IPS DF 19.7 (cell line): ENCODE results near the gene ALDOA.

Experiments
- DNase-seq: peaks from one replicate; pipeline ENCODE4 v3.0.0-alpha.2; 2013; ENCODE audit warnings: low read depth, low spot score

Gene ALDOA

DNA sequence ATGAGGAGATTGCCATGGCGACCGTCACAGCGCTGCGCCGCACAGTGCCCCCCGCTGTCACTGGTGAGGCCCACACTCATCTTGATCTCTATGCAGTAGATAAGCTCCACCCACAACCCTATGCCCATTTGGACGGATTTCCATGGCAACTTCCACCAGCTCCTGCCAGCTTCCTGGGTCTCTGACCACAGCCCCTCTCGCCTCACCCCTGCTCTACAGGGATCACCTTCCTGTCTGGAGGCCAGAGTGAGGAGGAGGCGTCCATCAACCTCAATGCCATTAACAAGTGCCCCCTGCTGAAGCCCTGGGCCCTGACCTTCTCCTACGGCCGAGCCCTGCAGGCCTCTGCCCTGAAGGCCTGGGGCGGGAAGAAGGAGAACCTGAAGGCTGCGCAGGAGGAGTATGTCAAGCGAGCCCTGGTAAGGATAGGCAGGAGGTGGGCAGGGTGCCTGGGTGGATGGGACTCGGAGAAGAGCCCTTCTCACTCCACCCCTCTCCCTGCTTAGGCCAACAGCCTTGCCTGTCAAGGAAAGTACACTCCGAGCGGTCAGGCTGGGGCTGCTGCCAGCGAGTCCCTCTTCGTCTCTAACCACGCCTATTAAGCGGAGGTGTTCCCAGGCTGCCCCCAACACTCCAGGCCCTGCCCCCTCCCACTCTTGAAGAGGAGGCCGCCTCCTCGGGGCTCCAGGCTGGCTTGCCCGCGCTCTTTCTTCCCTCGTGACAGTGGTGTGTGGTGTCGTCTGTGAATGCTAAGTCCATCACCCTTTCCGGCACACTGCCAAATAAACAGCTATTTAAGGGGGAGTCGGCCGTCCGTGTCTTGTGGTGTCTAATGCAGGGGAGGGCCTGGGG lies 4.3 kb downstream of the ALDOA start:
- DNase-seq: no peak

DNA sequence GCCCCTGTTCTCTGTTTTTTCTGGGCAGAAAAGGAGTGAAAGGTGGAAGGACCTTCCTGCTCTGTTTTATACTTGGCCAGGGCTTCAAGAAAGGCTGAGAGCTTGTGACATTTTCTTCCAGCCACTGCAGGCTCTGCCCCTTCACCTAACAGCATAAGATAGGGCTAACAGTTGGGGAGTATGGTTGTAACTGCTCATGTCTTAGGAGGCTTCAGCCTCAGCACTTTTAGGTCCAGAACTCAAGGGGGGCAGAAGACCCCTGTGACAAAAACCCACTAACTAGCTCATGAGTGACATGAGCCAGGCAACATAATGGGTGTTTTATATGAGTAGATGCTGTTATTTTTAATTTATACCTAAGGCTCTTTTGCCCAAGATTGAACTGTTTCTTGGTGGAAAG lies 4.9 kb downstream of the ALDOA start:
- DNase-seq: no peak

DNA sequence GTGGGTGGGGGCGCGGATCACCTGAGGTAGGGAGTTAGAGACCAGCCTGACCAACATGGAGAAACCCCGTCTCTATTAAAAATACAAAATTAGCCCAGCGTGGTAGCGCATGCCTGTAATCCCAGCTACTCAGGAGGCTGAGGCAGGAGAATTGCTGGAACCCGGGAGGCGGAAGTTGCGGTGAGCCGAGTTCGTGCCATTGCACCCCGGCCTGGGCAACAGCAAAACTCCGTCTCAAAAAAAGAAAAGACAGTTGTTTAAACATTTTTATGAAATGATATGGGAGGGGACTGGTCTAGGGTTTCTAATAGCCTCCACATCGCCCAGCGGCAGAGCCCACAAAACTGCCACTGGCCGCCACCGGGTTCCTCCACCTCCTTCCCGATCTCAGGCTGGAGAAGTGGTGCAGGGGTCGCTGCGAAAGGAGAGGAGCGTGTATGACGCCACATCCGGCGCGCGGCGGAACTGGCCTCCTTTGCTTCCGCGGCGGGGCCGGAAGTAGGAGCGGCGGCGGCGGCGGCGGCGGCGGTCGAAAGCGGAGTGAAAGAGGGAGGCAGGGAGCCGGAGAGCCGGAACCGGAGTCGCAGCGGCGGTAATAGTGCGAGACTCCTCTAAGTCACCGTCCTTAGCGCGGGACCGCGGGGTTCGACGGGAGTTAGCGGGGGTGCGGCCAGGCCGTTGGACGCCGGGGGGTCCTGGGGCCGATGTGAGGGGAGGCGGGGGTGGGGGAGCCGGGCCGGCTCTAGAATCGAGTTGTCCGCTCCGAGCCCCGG lies 10.1 kb downstream of the ALDOA start, which contains the start of gene PPP4C:
Gene PPP4C, plus strand, starts transcription at position 492 of the 773 bp plus-strand sequence. CDS start 384 bp downstream, outside the sequence.
- no peak for DNase-seq

DNA sequence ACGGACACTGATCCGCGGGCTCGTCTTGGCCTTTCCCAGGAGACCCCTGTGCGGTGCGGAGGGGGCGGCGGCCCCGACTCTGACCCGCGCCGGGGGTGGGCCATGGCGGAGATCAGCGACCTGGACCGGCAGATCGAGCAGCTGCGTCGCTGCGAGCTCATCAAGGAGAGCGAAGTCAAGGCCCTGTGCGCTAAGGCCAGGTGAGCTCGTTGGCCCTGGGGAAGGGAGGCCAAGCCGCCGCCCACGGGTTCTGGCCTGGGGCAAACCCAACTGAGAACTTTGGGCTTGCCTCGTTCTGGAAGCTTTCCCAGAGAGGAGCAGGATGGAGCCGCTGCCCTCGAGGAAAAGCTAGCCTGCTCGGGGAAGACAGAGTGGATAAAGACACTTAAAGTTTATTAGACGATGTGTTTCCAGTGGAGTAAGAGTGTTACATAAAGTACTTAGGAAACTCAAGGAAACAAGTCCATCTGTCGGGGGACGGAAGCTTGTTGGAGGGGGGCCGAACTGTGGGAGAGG lies 10.8 kb downstream of the ALDOA start:
- no peak for DNase-seq

- no peak for DNase-seq
Measured at GRCh38 chr16:30077656-30078055, 12.1 kb downstream of the ALDOA start.

DNA sequence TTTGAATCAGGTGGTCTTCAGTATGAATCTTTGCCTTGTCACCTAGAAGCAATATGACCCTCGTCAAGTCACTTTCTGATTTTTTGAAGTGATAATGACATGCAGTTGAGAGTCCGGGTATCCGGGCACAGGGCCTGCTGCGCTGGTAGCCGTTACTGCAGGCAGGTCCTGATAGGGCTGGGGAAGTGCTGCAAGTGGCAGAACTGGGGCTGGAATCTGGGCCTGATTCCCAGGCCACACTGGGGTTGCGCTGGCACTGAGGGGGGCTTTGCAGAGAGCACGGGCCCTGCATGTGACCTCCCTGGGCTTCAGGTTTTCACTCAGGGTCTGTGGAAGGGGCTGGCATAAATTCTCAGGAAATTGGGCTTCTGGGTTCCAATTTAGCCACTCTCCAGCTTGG lies 13.2 kb downstream of the ALDOA start:
- no peak for DNase-seq

DNA sequence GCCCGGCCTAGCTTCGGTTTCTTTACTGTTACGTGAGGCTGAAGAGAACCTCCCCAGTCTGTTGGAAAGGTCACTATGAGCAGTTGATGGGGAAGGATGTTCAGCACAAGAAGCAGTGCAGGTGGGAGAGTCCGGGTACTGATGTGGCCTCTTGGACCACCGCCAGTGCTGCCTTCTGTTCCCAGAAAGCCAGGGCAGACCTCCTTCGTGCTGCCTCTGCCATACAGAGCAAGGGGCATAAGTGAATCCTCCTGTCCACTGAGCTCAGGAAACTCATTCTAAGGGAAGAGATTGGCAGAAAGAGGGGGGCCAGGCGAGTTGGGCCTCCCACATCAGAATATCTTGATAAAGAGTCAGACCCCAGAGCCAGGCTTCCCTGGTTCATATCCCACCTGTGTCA lies 13.9 kb downstream of the ALDOA start:
- no peak for DNase-seq

DNA sequence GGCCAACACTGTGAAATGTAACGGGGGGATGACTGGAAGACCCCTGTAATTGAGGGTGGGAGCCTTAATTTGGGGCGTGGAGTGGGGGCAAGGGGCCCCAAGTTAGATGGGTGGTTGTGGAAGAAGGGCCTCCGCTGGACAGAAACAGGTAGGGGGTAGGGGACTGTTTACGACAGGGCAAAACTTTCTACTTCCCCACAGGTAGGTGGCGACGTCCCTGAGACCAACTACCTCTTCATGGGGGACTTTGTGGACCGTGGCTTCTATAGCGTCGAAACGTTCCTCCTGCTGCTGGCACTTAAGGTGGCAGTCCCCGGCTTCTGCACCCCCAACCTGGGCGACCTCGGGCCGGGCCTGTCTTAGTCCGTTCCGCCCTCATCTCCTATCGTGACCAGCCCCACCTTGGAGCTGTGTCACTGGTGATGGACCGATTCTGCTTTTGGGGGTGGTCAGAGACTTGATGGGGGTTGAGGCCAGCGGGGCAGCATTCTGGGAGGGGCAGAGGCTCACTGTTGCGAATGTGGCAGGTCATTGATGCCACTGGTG lies 17.1 kb downstream of the ALDOA start:
- DNase-seq: no peak

GRCh38 chr16:30083216-30084055 lies 17.9 kb downstream of the ALDOA start:
- no peak for DNase-seq

DNA sequence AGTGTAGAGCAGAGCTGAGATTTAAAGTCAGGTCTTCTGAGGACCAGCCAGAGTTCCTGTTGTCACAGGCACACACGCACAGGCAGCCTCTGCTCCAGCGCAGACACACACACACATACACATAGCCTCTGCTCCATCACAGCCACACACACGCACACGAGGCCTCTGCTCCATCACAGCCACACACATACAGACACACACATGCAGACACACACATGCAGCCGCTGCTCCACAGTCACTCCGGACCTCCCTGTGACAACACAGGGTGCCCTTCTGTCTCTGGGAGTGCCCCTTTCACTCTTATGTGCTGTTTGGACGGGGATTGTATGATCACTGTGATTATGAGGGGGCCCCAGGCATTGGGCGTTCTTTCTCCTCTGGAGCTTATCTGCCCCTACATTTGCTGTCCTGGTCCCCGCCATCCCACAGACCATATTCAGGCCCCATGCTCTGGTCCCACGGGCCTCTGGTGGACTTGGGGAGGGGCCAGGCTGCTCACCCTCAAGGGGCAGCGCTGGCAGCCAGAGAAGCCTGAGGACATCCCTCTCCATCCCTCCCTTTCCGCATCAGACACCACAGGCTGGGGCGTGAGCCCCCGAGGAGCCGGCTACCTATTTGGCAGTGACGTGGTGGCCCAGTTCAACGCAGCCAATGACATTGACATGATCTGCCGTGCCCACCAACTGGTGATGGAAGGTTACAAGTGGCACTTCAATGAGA lies 18.7 kb downstream of the ALDOA start:
- DNase-seq: no peak

- DNase-seq: no peak
Measured at GRCh38 chr16:30084816-30085159, 19.2 kb downstream of the ALDOA start.

GRCh38 chr16:30085247-30085646 lies 19.7 kb downstream of the ALDOA start:
- no peak for DNase-seq

GRCh38 chr16:30085820-30086219 lies 20.3 kb downstream of the ALDOA start:
- no peak for DNase-seq

GRCh38 chr16:30086291-30087140 lies 21.0 kb downstream of the ALDOA start:
- DNase-seq: no peak

GRCh38 chr16:30087181-30087898 lies 21.8 kb downstream of the ALDOA start:
- no peak for DNase-seq

DNA sequence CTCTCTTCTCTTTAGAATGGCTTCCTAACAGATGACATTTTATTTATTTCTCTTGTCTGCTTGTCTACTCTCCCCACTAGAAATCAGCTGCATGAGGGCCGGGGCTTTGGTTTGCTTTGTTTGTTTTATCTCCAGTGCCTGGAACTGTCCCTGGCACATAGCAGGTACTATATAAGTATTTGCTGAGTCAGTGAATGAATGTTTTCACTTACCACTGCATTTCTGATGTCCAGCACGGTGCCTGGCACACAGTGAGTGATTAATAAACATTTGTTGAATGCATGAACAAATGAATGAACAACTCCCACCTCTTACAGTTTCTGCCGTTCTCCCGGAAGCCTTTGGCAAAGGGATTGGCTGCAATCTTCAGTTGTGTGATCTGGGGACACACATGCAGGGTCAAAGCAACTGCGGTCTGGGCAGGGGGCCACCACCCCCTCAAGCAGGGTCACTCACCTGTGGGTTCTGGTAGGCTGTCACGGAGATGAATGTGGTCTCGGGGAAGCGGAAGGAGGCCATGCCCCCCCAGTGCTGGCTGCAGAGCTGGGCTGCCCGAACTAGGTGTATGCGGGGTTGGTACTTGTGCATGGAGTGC lies 22.8 kb downstream of the ALDOA start:
- no peak for DNase-seq

DNA sequence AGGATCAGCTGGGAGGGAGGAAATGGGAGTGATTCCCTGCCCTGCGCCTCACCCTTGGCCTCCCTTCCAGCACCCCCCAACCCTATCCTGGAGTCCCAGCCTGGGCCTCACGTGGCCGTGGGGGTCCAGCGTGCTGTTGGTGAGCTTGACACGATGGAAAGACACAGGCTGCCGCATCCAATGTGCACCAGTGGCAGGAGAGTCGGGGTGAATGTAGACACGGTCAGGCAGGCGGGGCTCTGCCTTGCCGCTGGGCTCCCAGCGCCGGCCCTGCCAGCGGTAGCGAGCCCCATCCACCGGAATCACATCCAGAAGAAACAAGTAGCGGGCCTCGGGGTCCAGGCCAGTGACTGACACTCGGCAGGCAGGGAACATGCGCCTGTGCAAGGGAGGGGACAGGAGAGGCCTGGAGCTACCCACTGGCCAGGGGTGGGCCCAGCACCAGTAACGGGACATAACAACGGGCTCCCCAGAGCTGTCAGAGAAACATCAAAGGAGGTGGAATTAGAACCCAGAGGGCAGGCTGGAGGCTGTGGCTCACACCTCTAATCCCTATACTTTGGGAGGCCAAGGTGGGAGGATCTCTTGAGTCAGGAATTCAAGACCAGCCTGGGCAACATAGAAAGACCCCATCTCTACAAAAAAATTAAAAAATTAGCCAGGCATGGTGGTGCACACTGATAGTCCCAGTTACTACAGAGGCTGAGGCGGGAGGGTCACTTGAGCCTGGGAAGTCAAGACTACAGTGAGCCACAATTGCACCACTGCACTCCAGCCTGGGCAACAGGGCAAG lies 23.5 kb downstream of the ALDOA start:
- DNase-seq: no peak
